RWPE2 (cell line): ENCODE measurements around the gene SEPHS2.
A peak's percentile ranks its signal among the peaks of the same experiment; 100 is the strongest.

Source experiments
- ATAC-seq: fragments of 200-7000 bp; cut with Tn5 transposase; 3 replicates; pipeline ENCODE4 v1.9.1; 2021; ENCODE audit warnings: low read depth
- DNase-seq: peaks from one replicate; pipeline ENCODE4 v3.0.0-alpha.2; 2020; ENCODE audit warnings: low spot score
- H3K27ac ChIP-seq: fragments of 450-650 bp; 2 replicates; pipeline ENCODE4 v1.5.1; 2017; ENCODE audit warnings: mild to moderate bottlenecking; ENCODE audit not compliant: poor library complexity, severe bottlenecking
- H3K27me3 ChIP-seq: fragments of 250-450 bp; sonication (Bioruptor Pico); 2 replicates; pipeline ENCODE4 v1.5.1; 2021; ENCODE audit warnings: mild to moderate bottlenecking, moderate library complexity; ENCODE audit not compliant: insufficient read depth, poor library complexity, severe bottlenecking
- H3K36me3 ChIP-seq: fragments of 250-450 bp; sonication (Bioruptor Pico); 2 replicates; pipeline ENCODE4 v1.5.1; 2020; ENCODE audit warnings: low read depth, mild to moderate bottlenecking, moderate library complexity
- H3K4me1 ChIP-seq: fragments of 250-450 bp; sonication (Bioruptor Pico); 2 replicates; pipeline ENCODE4 v1.5.1; 2021; ENCODE audit warnings: mild to moderate bottlenecking, moderate library complexity; ENCODE audit not compliant: insufficient read depth, poor library complexity, severe bottlenecking
- H3K4me3 ChIP-seq: fragments of 250-450 bp; sonication (Bioruptor Pico); 2 replicates; pipeline ENCODE4 v1.5.1; 2021; ENCODE audit warnings: mild to moderate bottlenecking, moderate library complexity; ENCODE audit not compliant: severe bottlenecking
- H3K9me3 ChIP-seq: fragments of 250-450 bp; sonication (Bioruptor Pico); 2 replicates; pipeline ENCODE4 v1.5.1; 2021; ENCODE audit warnings: mild to moderate bottlenecking, moderate library complexity; ENCODE audit not compliant: severe bottlenecking
- CTCF ChIP-seq: fragments of 450-650 bp; IDR thresholded peaks from one replicate; pipeline ENCODE4 v1.5.1; 2017; ENCODE audit warnings: mild to moderate bottlenecking, moderate library complexity; ENCODE audit not compliant: poor library complexity, severe bottlenecking

Gene SEPHS2

GRCh38 chr16:30445408-30446202 is at the start of gene SEPHS2:
Gene SEPHS2 (minus strand): TSS chr16:30445874. CDS start chr16:30445727, 147 bp downstream.
- ATAC-seq (peak; percentile 94), DNase-seq (peak; percentile 92)
- Histone ChIP-seq H3K27me3 (no peaks in the 10 kb centered on the region), H3K4me1 (peaks cover 6% of the 10 kb centered on the region), H3K9me3 (no peaks in the 10 kb centered on the region), H3K36me3 (peaks cover 17% of the 10 kb centered on the region), H3K27ac (peak within 1 kb of the TSS; percentile 38), H3K4me3 (peak within 1 kb of the TSS; percentile 65)
- peak; percentile 60 for TF ChIP-seq CTCF

GRCh38 chr16:30494709-30495108 is 49.0 kb upstream of the SEPHS2 start:
- ATAC-seq (no peak), DNase-seq (no peak)
- Histone ChIP-seq H3K27me3 (no peaks in the 10 kb centered on the region), H3K27ac (no peak overlapping the region), H3K4me3 (no peak overlapping the region), H3K36me3 (no peaks in the 10 kb centered on the region), H3K4me1 (peaks cover 13% of the 10 kb centered on the region), H3K9me3 (no peaks in the 10 kb centered on the region)
- TF ChIP-seq CTCF = no peak

GRCh38 chr16:30493941-30494488 is 48.3 kb upstream of the SEPHS2 start:
- Histone ChIP-seq H3K27ac (no peak overlapping the region), H3K4me3 (no peak overlapping the region), H3K27me3 (no peaks in the 10 kb centered on the region), H3K36me3 (no peaks in the 10 kb centered on the region), H3K9me3 (no peaks in the 10 kb centered on the region), H3K4me1 (peaks cover 13% of the 10 kb centered on the region)
- ATAC-seq (no peak), DNase-seq (no peak)
- TF ChIP-seq CTCF = no peak

GRCh38 chr16:30491744-30492308 is 46.2 kb upstream of the SEPHS2 start:
- TF ChIP-seq CTCF = peak; percentile 12
- peak overlapping the region; percentile 55 for H3K27ac ChIP-seq
- no peak for DNase-seq
- H3K4me1 ChIP-seq = peaks cover 13% of the 10 kb centered on the region
- H3K4me3 ChIP-seq = no peak overlapping the region
- ATAC-seq = peak; percentile 47
- no peaks in the 10 kb centered on the region for H3K36me3 ChIP-seq
- no peaks in the 10 kb centered on the region for H3K9me3 ChIP-seq
- no peaks in the 10 kb centered on the region for H3K27me3 ChIP-seq
